GM12878 (cell line): ENCODE measurements around the gene RARB. TPM values are rescaled to one million over a fixed set of nuclear protein-coding genes. Genes with fewer than 3 reads are reported as not detected.

Experiments used
- ATAC-seq: fragments of 200-7000 bp; cut with Tn5 transposase; 3 replicates; pipeline ENCODE4 v1.9.1; 2020; ENCODE audit warnings: mild to moderate bottlenecking, moderate library complexity
- BruUV-seq: library from RNA; stranded (reverse); fragments of 400-500 nt; replicated peaks from 2 replicates; lab custom pipeline; 2021; lab: Mats Ljungman, UMichigan
- CTCF ChIA-PET: fragments of 300-600 bp; sonication (Branson Sonifier 250); formaldehyde crosslinking; extraction: SDS; loops from one replicate; lab custom pipeline; 2021; ENCODE audit warnings: inconsistent platforms; lab: Yijun Ruan, JAX
- POLR2A ChIA-PET: fragments of 350-600 bp; formaldehyde crosslinking; extraction: SDS; loops from one replicate; lab custom pipeline; 2021; ENCODE audit warnings: inconsistent platforms; lab: Charles Lee
- RAD21 ChIA-PET: fragments of 300-600 bp; sonication (Branson Sonifier 250); formaldehyde crosslinking; loops from one replicate; lab custom pipeline; 2023; ENCODE audit warnings: antibody characterized with exemption; ENCODE audit not compliant: unreplicated experiment; lab: Charles Lee
- SMC1A ChIA-PET: fragments of 300-600 bp; sonication (Branson Sonifier 250); formaldehyde crosslinking; loops from one replicate; lab custom pipeline; 2023; ENCODE audit not compliant: unreplicated experiment, uncharacterized antibody; lab: Charles Lee
- DNase-seq: peaks from one replicate; pipeline ENCODE4 v3.0.0-alpha.2; 2011; ENCODE audit warnings: low read depth, low spot score
- FAIRE-seq: peaks from 3 replicates; lab custom pipeline; 2011; peaks lifted over from hg19 to GRCh38; lab: Jason Lieb, UNC
- H2AFZ ChIP-seq: 2 replicates; pipeline ENCODE4 v1.6.0; 2011; ENCODE audit warnings: low read depth, low read length, control low read depth; ENCODE audit not compliant: control insufficient read depth
- H3K27ac ChIP-seq: 2 replicates; pipeline ENCODE4 v1.5.1; 2011; ENCODE audit warnings: control low read depth; ENCODE audit not compliant: control insufficient read depth, insufficient read depth
- H3K27me3 ChIP-seq, 2 experiments: replicated peaks in 1 of 2; 2 replicates each; pipeline versions ENCODE4 v1.6.0 to v1.6.1; 2011; ENCODE audit warnings: low read length in 1 of 2; ENCODE audit not compliant: control insufficient read depth in 2 of 2, insufficient read depth in 2 of 2
- H3K36me3 ChIP-seq, 2 experiments: 2 replicates each; pipeline ENCODE4 v1.5.1; 2011; ENCODE audit warnings: low read length in 1 of 2; ENCODE audit not compliant: control insufficient read depth in 2 of 2, insufficient read depth in 2 of 2
- H3K4me1 ChIP-seq: 2 replicates; pipeline ENCODE4 v1.6.1; 2011; ENCODE audit warnings: mild to moderate bottlenecking, low read length, moderate library complexity, mixed read lengths; ENCODE audit not compliant: control insufficient read depth, insufficient read depth
- H3K4me2 ChIP-seq: 2 replicates; pipeline ENCODE4 v1.6.0; 2011; ENCODE audit warnings: control low read depth; ENCODE audit not compliant: control insufficient read depth, insufficient read depth
- H3K4me3 ChIP-seq: fragments of 200-600 bp; sonication (generic); 2 replicates; pipeline ENCODE4 v1.5.1; 2016
- H3K79me2 ChIP-seq: 2 replicates; pipeline ENCODE4 v1.6.0; 2011; ENCODE audit warnings: low read length; ENCODE audit not compliant: control insufficient read depth, insufficient read depth
- H3K9ac ChIP-seq: 2 replicates; pipeline ENCODE4 v1.8.0; 2011; ENCODE audit warnings: low read length, control low read depth, mixed read lengths; ENCODE audit not compliant: control insufficient read depth, insufficient read depth
- H3K9me3 ChIP-seq: replicated peaks from 3 replicates; pipeline ENCODE4 v1.5.1; 2011; ENCODE audit warnings: mild to moderate bottlenecking, low read length; ENCODE audit not compliant: control insufficient read depth, insufficient read depth
- H4K20me1 ChIP-seq: 2 replicates; pipeline ENCODE4 v1.6.0; 2011; ENCODE audit not compliant: control insufficient read depth, insufficient read depth
- ASH2L ChIP-seq: fragments of 300-600, 200-600 bp; sonication (generic); IDR thresholded peaks from 2 replicates; pipeline ENCODE4 v1.6.1; 2017; ENCODE audit warnings: low read depth, mild to moderate bottlenecking, borderline replicate concordance
- BMI1 ChIP-seq: fragments of 450-650 bp; IDR thresholded peaks from 2 replicates; pipeline ENCODE4 v1.6.1; 2016; ENCODE audit warnings: mild to moderate bottlenecking, moderate library complexity, borderline replicate concordance
- CREB1 ChIP-seq: IDR thresholded peaks from 2 replicates; pipeline ENCODE4 v1.6.1; 2012; ENCODE audit warnings: low read depth, mild to moderate bottlenecking, inconsistent platforms
- FOS ChIP-seq: IDR thresholded peaks from 3 replicates; pipeline ENCODE4 v1.6.1; 2011; ENCODE audit warnings: borderline replicate concordance; ENCODE audit not compliant: insufficient read length; ENCODE audit errors: extremely low read depth
- JUNB ChIP-seq: IDR thresholded peaks from 2 replicates; pipeline ENCODE4 v1.6.1; 2016; ENCODE audit warnings: antibody characterized with exemption, mild to moderate bottlenecking
- KAT2A ChIP-seq: conservative IDR thresholded peaks from 2 replicates; pipeline ENCODE4 v1.6.1; 2011; ENCODE audit warnings: low read depth, low read length; ENCODE audit not compliant: control insufficient read depth
- MYB ChIP-seq: fragments of 150-350 bp; IDR thresholded peaks from 2 replicates; pipeline ENCODE4 v1.6.1; 2014; ENCODE audit warnings: mild to moderate bottlenecking, low read depth, low read length, borderline replicate concordance
- NFIC ChIP-seq: IDR thresholded peaks from 2 replicates; pipeline ENCODE4 v1.6.1; 2012; ENCODE audit warnings: low read depth, mild to moderate bottlenecking, inconsistent platforms, low read length, moderate library complexity
- PRDM15 ChIP-seq: fragments of 450-650 bp; formaldehyde crosslinking; IDR thresholded peaks from 2 replicates; pipeline ENCODE4 v1.4.0; 2020; ENCODE audit warnings: mild to moderate bottlenecking, moderate library complexity
- STAT1 ChIP-seq: fragments of 450-650 bp; conservative IDR thresholded peaks from 2 replicates; pipeline ENCODE4 v1.6.1; 2014; ENCODE audit warnings: antibody characterized with exemption, mild to moderate bottlenecking
- SUPT20H ChIP-seq: IDR thresholded peaks from 2 replicates; pipeline ENCODE4 v1.6.1; 2011; ENCODE audit warnings: low read depth, mild to moderate bottlenecking, low read length, moderate library complexity, borderline replicate concordance; ENCODE audit not compliant: control insufficient read depth
- TCF7 ChIP-seq: IDR thresholded peaks from 2 replicates; pipeline ENCODE4 v1.6.1; 2014; ENCODE audit warnings: antibody characterized with exemption, borderline replicate concordance
- ZNF274 ChIP-seq: IDR thresholded peaks from one replicate; pipeline ENCODE4 v1.8.0; 2011; ENCODE audit not compliant: insufficient read length, insufficient read depth
- ZNF622 ChIP-seq: fragments of 450-650 bp; IDR thresholded peaks from 2 replicates; pipeline ENCODE4 v1.6.1; 2017; ENCODE audit warnings: mild to moderate bottlenecking, inconsistent platforms
- ZZZ3 ChIP-seq: IDR thresholded peaks from 2 replicates; pipeline ENCODE4 v1.6.1; 2011; ENCODE audit warnings: low read depth; ENCODE audit not compliant: control insufficient read depth, insufficient read length
- WGBS: methylation state at CpG from one replicate; pipeline ENCODE4 v1.1.6; 2016; ENCODE audit warnings: low lambda C conversion rate; ENCODE audit not compliant: insufficient replicate concordance, insufficient coverage; ENCODE audit errors: missing lambda C conversion rate; 5-methylcytosine and 5-hydroxymethylcytosine counted together
- in situ Hi-C: fragments of 300-500 bp; cut with MboI; formaldehyde crosslinking; loops from 9 replicates; pipeline ENCODE4 v1.14.3; 2018; ENCODE audit warnings: mixed read lengths
- intact Hi-C: fragments of 100-400 bp; cut with micrococcal nuclease; formaldehyde crosslinking; loops from one replicate; pipeline ENCODE4 v1.14.2; 2022; ENCODE audit not compliant: unreplicated experiment
- polyA plus RNA-seq, 11 experiments: library from polyadenylated mRNA; depleted of rRNA in 4 of 11; unstranded in 6 of 11; stranded (reverse) in 5 of 11; fragments of >200 nt; fragmentation: Nextera tagmentation in 4 of 11; fragmentation: Illumina TruSeq in 1 of 11; extraction: Ambion mirVana in 4 of 11; extraction: Trizol in 1 of 11; gene quantifications; 1 replicate in 1 of 11; 2 replicates in 10 of 11; pipeline versions ENCODE4 v1.2.1 to v1.2.3, GENCODE V29; 2011 to 2016; ENCODE audit warnings: inconsistent platforms in 2 of 11, missing spikeins in 2 of 11, low read depth in 1 of 11
- total RNA-seq, 4 experiments: library from RNA; depleted of rRNA in 3 of 4; stranded (reverse); fragments of >200 nt in 3 of 4; fragmentation: Illumina TruSeq in 1 of 4; extraction: Trizol in 1 of 4; gene quantifications; 2 replicates each; pipeline versions ENCODE4 v1.2.1 to v1.2.3, GENCODE V29; 2013 to 2021

The RARB gene
- total and polyA plus RNA-seq, 10 of the 15 experiments (the other 5 are each of a cell fraction or from before 2014, with no cell fraction given): 0.05 to 0.06 TPM; not detected in 8

GRCh38 chr3:25447285-25447684, 19.2 kb downstream of the RARB start:
- RAD21 ChIA-PET: no interaction called here
- WGBS: 27% methylated on average over 3 of the region's 3 CpGs
- Histone ChIP-seq H3K79me2 (no peaks in the 10 kb centered on the region), H2AFZ (no peak overlapping the region), H3K4me1 (no peaks in the 10 kb centered on the region), H4K20me1 (no peaks in the 10 kb centered on the region), H3K4me3 (no peak overlapping the region), H3K27me3 (no peaks in the 10 kb centered on the region; a peak in 1 of 4 replicates), H3K9me3 (no peaks in the 10 kb centered on the region), H3K4me2 (no peak overlapping the region), H3K9ac (no peak overlapping the region), H3K27ac (no peak overlapping the region), H3K36me3 (no peaks in the 10 kb centered on the region)
- CTCF ChIA-PET: no interaction called here
- DNase-seq (no peak), ATAC-seq (no peak), FAIRE-seq (no peak)
- no peak for TF ChIP-seq STAT1
- TF ChIP-seq BMI1: no peak
- no peak for TF ChIP-seq SUPT20H
- no peak for TF ChIP-seq JUNB
- no peak for TF ChIP-seq NFIC
- TF ChIP-seq FOS: no peak
- no peak for TF ChIP-seq ZZZ3
- no peak for TF ChIP-seq MYB
- intact Hi-C loops (no loop called here), in situ Hi-C loops (no loop called here)
- POLR2A ChIA-PET: no interaction called here
- BruUV-seq: no TSS peak
- SMC1A ChIA-PET: no interaction called here

DNA sequence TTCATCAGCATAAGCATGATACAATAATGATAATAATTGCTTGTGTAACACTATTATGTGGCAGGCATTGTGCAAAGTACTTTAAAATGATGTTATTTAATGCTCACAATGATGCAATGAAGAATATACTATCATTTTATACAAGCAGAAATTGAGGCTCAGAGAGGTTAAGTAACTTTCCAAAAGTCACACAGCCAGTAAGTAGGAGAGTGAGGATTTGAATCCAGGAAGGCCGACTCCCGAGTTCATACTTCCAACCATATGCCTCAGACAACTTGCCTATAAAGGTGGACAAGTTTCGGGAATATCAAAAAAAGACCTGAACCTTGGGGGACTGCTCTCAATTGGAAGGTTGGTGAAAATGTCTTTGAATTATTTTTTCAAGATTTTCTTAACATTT, 19.9 kb downstream of the RARB start:
- in situ Hi-C loops: no loop called here
- H3K4me3 ChIP-seq: no peak overlapping the region
- FAIRE-seq (no peak), ATAC-seq (no peak), DNase-seq (no peak)
- no peaks in the 10 kb centered on the region for H3K4me1 ChIP-seq
- no peaks in the 10 kb centered on the region for H3K36me3 ChIP-seq
- no peak overlapping the region for H3K4me2 ChIP-seq
- H3K27me3 ChIP-seq: no peaks in the 10 kb centered on the region; a peak in 1 of 4 replicates
- no peaks in the 10 kb centered on the region for H3K79me2 ChIP-seq
- no peaks in the 10 kb centered on the region for H3K9me3 ChIP-seq
- H3K9ac ChIP-seq: no peak overlapping the region
- no peak overlapping the region for H2AFZ ChIP-seq
- 34% methylated on average over 3 of the region's 3 CpGs for WGBS
- H4K20me1 ChIP-seq: no peaks in the 10 kb centered on the region
- H3K27ac ChIP-seq: no peak overlapping the region
- intact Hi-C loops: no loop called here
- no TSS peak for BruUV-seq
- ChIA-PET RAD21 (no interaction called here), SMC1A (no interaction called here), CTCF (interaction anchor here (0.7 kb wide), 1 partner anchor 15 kb away, joined by 3 read pairs; no protein-coding TSS in a partner anchor), POLR2A (no interaction called here)
- TF ChIP-seq KAT2A (no peak), ASH2L (no peak), ZNF274 (no peak), TCF7 (no peak), CREB1 (no peak), PRDM15 (no peak), ZNF622 (no peak)
